Measurements from ENCODE around the gene ITPKC. TPM values are rescaled to one million over a fixed set of nuclear protein-coding genes. Genes with fewer than 3 reads are reported as not detected.
"Not testable (repeated sequence)": the region's sequence is repeated elsewhere in the genome, so short reads cannot be mapped to it uniquely, and the experiment has no call there.

Gene ITPKC
- total and polyA plus RNA-seq, 9 donors: 8.2 to 13.0 (median 11.1) TPM

DNA sequence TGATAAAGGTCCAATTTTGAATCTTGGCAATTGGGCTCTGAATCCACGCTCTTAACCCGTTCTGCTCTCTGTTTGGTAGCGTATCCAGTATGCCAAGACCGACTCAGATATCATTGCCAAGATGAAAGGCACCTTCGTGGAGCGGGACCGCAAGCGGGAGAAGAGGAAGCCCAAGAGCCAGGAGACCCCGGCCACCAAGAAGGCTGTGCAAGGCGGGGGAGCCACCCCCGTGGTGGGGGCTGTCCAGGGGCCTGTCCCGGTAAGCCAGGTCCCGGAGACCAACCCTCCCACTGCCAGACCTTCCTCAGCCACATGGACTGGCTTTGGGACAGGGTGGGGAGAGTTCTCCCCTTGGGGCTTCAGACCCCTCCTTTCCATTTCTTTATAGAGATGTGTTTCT lies 42.4 kb downstream of the ITPKC start:
- H3K27ac ChIP-seq (ENCODE audit: low read length): no peak overlapping the region
- H3K36me3 ChIP-seq (ENCODE audit: control insufficient read depth, insufficient read depth, low read length): peaks cover 88% of the 10 kb centered on the region
- no peaks in the 10 kb centered on the region for H3K27me3 ChIP-seq (ENCODE audit: control insufficient read depth, insufficient read depth, low read length)
- no peaks in the 10 kb centered on the region for H3K4me1 ChIP-seq (ENCODE audit: control insufficient read depth, insufficient read depth, low read length)
- H3K4me3 ChIP-seq (ENCODE audit: low read length): no peak overlapping the region
- no peaks in the 10 kb centered on the region for H3K9me3 ChIP-seq (replicated peaks; ENCODE audit: control insufficient read depth, low read depth, low read length)
- WGBS (ENCODE audit: insufficient coverage): 89% methylated on average over 8 of the region's 13 CpGs
- no peak for DNase-seq

DNA sequence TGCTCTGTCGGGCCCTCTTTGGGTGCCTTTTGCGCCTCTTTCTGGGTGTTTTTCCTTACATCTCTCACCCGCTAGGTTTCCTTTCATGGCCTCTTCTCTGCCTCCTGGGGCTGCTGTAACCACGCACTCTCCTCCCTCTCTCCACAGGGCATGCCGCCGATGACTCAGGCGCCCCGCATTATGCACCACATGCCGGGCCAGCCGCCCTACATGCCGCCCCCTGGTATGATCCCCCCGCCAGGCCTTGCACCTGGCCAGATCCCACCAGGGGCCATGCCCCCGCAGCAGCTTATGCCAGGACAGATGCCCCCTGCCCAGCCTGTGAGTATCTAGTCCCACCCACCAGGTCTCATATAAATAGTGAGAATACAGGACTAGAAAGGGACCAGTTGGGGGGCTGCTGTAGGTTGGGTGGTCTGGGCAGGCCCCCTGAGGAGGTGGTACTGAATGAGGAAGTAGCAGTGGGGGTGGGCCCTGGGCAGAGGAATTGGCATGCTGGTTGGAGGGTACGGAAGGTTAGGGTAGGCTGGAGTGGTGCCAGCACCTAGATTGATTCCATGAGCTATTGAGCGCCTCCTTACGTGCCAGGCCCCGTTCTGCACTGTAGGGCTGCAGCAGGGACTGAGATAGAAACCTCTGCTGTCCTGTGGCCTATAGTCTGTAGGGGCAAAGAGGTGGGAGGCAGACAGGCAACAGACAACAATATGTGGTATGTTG lies 46.0 kb downstream of the ITPKC start:
- 90% methylated on average over 15 of the region's 17 CpGs for WGBS (ENCODE audit: insufficient coverage)
- Histone ChIP-seq H3K4me1 (ENCODE audit: control insufficient read depth, insufficient read depth, low read length) (no peaks in the 10 kb centered on the region), H3K27me3 (ENCODE audit: control insufficient read depth, insufficient read depth, low read length) (no peaks in the 10 kb centered on the region), H3K9me3 (replicated peaks; ENCODE audit: control insufficient read depth, low read depth, low read length) (no peaks in the 10 kb centered on the region), H3K27ac (ENCODE audit: low read length) (no peak overlapping the region), H3K36me3 (ENCODE audit: control insufficient read depth, insufficient read depth, low read length) (peaks cover 78% of the 10 kb centered on the region), H3K4me3 (ENCODE audit: low read length) (no peak overlapping the region)
- no peak for DNase-seq

- no peak overlapping the region for H3K4me3 ChIP-seq (ENCODE audit: low read length)
- no peak overlapping the region for H3K27ac ChIP-seq (ENCODE audit: low read length)
- no peak for DNase-seq
- H3K4me1 ChIP-seq (ENCODE audit: control insufficient read depth, insufficient read depth, low read length): no peaks in the 10 kb centered on the region
- no peaks in the 10 kb centered on the region for H3K27me3 ChIP-seq (ENCODE audit: control insufficient read depth, insufficient read depth, low read length)
- peaks cover 74% of the 10 kb centered on the region for H3K36me3 ChIP-seq (ENCODE audit: control insufficient read depth, insufficient read depth, low read length)
- 94% methylated on average over 3 of the region's 7 CpGs for WGBS (ENCODE audit: insufficient coverage)
- no peaks in the 10 kb centered on the region for H3K9me3 ChIP-seq (replicated peaks; ENCODE audit: control insufficient read depth, low read depth, low read length)
These were observed 46.6 kb downstream of the ITPKC start for GRCh38 chr19:40763526-40763925.

DNA sequence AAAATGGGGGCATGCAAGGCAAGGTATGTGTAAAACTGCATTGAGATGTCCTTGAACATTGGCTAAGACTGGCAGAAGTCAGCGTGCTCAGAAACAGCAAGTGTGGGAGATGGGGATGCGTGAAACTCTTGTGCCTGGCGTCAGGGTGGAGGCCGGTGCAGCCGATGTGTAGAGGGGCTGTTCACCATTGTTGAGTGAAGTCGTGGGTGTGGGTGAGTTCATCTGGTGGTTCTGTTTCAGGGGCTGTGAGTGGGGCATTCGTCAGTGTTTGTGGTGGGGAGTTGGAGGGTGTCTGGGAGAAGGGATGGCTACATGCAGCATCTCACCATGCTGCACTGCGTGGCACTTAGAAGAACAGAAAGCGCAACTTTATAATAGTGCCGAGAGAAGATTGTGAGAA lies 47.1 kb downstream of the ITPKC start:
- Histone ChIP-seq H3K36me3 (ENCODE audit: control insufficient read depth, insufficient read depth, low read length) (peaks cover 73% of the 10 kb centered on the region), H3K27ac (ENCODE audit: low read length) (no peak overlapping the region), H3K4me1 (ENCODE audit: control insufficient read depth, insufficient read depth, low read length) (no peaks in the 10 kb centered on the region), H3K9me3 (replicated peaks; ENCODE audit: control insufficient read depth, low read depth, low read length) (no peaks in the 10 kb centered on the region), H3K4me3 (ENCODE audit: low read length) (no peak overlapping the region), H3K27me3 (ENCODE audit: control insufficient read depth, insufficient read depth, low read length) (no peaks in the 10 kb centered on the region)
- WGBS (ENCODE audit: insufficient coverage): 94% methylated on average over 7 of the region's 10 CpGs
- no peak for DNase-seq

GRCh38 chr19:40766385-40766784 lies 49.5 kb downstream of the ITPKC start:
- 98% methylated on average over 8 of the region's 13 CpGs for WGBS (ENCODE audit: insufficient coverage)
- H3K36me3 ChIP-seq (ENCODE audit: control insufficient read depth, insufficient read depth, low read length): peaks cover 49% of the 10 kb centered on the region
- H3K4me1 ChIP-seq (ENCODE audit: control insufficient read depth, insufficient read depth, low read length); H3K27me3 ChIP-seq (ENCODE audit: control insufficient read depth, insufficient read depth, low read length); DNase-seq; H3K27ac ChIP-seq (ENCODE audit: low read length); H3K4me3 ChIP-seq (ENCODE audit: low read length); H3K9me3 ChIP-seq (replicated peaks; ENCODE audit: control insufficient read depth, low read depth, low read length): not testable (repeated sequence)

- no peak overlapping the region for H3K4me3 ChIP-seq (ENCODE audit: low read length)
- H3K27ac ChIP-seq (ENCODE audit: low read length): no peak overlapping the region
- no peaks in the 10 kb centered on the region for H3K4me1 ChIP-seq (ENCODE audit: control insufficient read depth, insufficient read depth, low read length)
- peaks cover 24% of the 10 kb centered on the region for H3K36me3 ChIP-seq (ENCODE audit: control insufficient read depth, insufficient read depth, low read length)
- no peaks in the 10 kb centered on the region for H3K27me3 ChIP-seq (ENCODE audit: control insufficient read depth, insufficient read depth, low read length)
- WGBS (ENCODE audit: insufficient coverage): 67% methylated on average over 2 of the region's 5 CpGs
- DNase-seq: no peak
- no peaks in the 10 kb centered on the region for H3K9me3 ChIP-seq (replicated peaks; ENCODE audit: control insufficient read depth, low read depth, low read length)
These were observed 52.0 kb downstream of the ITPKC start for GRCh38 chr19:40768869-40769268.

DNA sequence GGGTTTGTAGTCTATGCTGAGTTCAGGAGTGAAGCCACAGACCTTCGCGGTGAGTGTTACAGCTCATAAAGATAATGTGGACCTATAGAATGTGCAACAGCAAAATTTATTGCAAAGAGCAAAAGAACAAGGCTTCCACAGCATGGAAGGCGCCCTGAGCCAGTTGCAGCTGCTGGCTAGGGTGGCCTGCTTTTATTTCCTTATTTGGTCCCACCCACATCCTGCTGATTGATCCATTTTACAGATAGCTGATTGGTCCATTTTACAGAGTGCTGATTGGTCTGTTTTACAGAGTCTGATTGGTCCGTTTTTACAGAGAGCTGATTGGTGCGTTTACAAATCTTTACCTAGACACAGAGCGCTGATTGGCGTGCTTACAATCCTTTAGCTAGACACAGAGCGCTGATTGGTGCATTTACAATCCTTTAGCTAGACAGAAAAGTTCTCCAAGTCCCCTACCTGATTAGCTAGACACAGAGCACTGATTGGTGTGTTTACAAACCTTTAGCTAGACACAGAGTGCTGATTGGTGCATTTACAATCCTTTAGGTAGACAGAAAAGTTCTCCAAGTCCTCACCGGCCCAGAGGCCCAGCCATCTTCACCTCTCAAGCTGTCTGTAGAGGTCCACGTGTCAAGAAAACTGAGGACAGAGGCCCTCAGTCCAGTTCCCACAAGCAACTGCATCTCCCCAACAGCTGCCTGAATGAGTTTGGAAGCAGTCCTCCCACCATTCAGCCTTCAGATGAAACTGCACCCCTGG lies 54.4 kb downstream of the ITPKC start:
- 87% methylated on average over 8 of the region's 10 CpGs for WGBS (ENCODE audit: insufficient coverage)
- not testable (repeated sequence) for H3K4me1 ChIP-seq (ENCODE audit: control insufficient read depth, insufficient read depth, low read length)

GRCh38 chr19:40774916-40775631 lies 58.2 kb downstream of the ITPKC start, which contains the start of gene MIA:
TSS of gene MIA (plus strand) at chr19:40775521. CDS start at chr19:40775543, 22 bp downstream.
- WGBS (ENCODE audit: insufficient coverage): no CpG with 5 or more reads among the region's 9 CpGs
- DNase-seq: no peak
- Histone ChIP-seq H3K4me3 (ENCODE audit: low read length) (no peak within 1 kb of the TSS), H3K4me1 (ENCODE audit: control insufficient read depth, insufficient read depth, low read length) (peaks cover 15% of the 10 kb centered on the region), H3K36me3 (ENCODE audit: control insufficient read depth, insufficient read depth, low read length) (peaks cover 2% of the 10 kb centered on the region), H3K27me3 (ENCODE audit: control insufficient read depth, insufficient read depth, low read length) (no peaks in the 10 kb centered on the region), H3K9me3 (replicated peaks; ENCODE audit: control insufficient read depth, low read depth, low read length) (no peaks in the 10 kb centered on the region), H3K27ac (ENCODE audit: low read length) (no peak within 1 kb of the TSS)

More for the DNA sequence above, 54.4 kb downstream of the ITPKC start:
- not testable (repeated sequence) for H3K4me3 ChIP-seq (ENCODE audit: low read length); DNase-seq; H3K27me3 ChIP-seq (ENCODE audit: control insufficient read depth, insufficient read depth, low read length); H3K9me3 ChIP-seq (replicated peaks; ENCODE audit: control insufficient read depth, low read depth, low read length); H3K27ac ChIP-seq (ENCODE audit: low read length); H3K36me3 ChIP-seq (ENCODE audit: control insufficient read depth, insufficient read depth, low read length)

DNA sequence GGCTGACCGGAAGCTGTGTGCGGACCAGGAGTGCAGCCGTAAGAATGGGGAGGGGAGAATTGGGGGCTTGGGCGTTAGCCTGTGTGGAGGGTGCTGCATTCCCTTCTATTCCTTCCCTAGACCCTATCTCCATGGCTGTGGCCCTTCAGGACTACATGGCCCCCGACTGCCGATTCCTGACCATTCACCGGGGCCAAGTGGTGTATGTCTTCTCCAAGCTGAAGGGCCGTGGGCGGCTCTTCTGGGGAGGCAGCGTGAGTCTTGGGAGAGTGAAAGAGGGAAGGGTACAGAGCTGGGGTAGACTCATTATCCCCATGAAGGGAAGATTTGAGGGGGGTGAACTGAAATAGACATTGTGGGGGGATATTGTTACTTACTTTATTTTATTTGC lies 58.7 kb downstream of the ITPKC start:
- no peak for DNase-seq
- H3K4me3 ChIP-seq (ENCODE audit: low read length): no peak overlapping the region
- peaks cover 6% of the 10 kb centered on the region for H3K36me3 ChIP-seq (ENCODE audit: control insufficient read depth, insufficient read depth, low read length)
- peaks cover 15% of the 10 kb centered on the region for H3K4me1 ChIP-seq (ENCODE audit: control insufficient read depth, insufficient read depth, low read length)
- H3K27ac ChIP-seq (ENCODE audit: low read length): no peak overlapping the region
- WGBS (ENCODE audit: insufficient coverage): 96% methylated on average over 5 of the region's 10 CpGs
- H3K9me3 ChIP-seq (replicated peaks; ENCODE audit: control insufficient read depth, low read depth, low read length): no peaks in the 10 kb centered on the region
- H3K27me3 ChIP-seq (ENCODE audit: control insufficient read depth, insufficient read depth, low read length): no peaks in the 10 kb centered on the region

DNA sequence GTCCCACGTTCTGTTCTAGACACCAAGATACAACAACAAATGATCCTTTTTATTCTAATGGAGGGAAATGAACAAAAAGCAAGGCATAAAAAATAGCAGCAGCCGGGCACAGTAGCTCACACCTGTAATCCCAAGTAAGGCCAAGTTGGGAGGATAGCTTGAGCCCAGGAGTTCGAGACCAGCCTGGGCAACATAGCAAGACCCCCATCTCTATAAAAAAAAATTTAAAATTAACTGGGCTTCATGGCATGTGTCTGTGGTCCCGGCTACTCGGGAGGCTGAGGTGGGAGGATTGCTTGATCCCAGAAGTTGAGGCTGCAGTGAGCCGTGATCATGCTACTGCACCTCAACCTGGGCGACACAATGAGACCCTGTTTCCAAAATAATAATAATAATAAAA lies 59.5 kb downstream of the ITPKC start:
- Histone ChIP-seq H3K36me3 (ENCODE audit: control insufficient read depth, insufficient read depth, low read length) (peaks cover 6% of the 10 kb centered on the region), H3K4me1 (ENCODE audit: control insufficient read depth, insufficient read depth, low read length) (peaks cover 15% of the 10 kb centered on the region), H3K27ac (ENCODE audit: low read length) (peak overlapping the region; percentile 100), H3K4me3 (ENCODE audit: low read length) (no peak overlapping the region), H3K9me3 (replicated peaks; ENCODE audit: control insufficient read depth, low read depth, low read length) (no peaks in the 10 kb centered on the region), H3K27me3 (ENCODE audit: control insufficient read depth, insufficient read depth, low read length) (no peaks in the 10 kb centered on the region)
- 100% methylated on average over 2 of the region's 7 CpGs for WGBS (ENCODE audit: insufficient coverage)
- DNase-seq: no peak
